ENCODE data around the gene FBXO7. TPM values are rescaled to one million over a fixed set of nuclear protein-coding genes. Genes with fewer than 3 reads are reported as not detected.

The FBXO7 gene
- polyA plus RNA-seq, 1 donor, result 99.4 TPM

DNA sequence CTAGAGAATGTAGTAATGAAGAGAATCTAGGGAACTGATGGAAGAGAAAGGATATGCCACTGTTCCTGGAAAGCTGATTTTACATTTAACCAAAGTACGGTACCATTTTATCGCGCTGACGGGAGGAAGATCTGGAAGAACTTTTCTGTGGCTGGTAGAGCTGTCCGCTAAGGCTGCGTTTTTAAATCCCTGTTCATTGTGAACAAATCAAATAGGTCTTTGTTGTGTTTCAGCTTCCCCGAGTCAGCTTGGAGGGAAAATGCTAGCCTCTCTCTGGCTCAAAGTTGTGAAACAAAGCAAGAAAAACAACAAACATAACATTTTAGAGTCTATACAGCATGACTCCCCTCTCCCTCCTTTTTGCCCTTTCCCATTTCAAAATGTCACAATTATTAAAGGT lies 34.4 kb downstream of the FBXO7 start:
- no peak overlapping the region for H3K4me3 ChIP-seq (ENCODE audit: low read length)
- no peaks in the 10 kb centered on the region for H3K4me1 ChIP-seq (ENCODE audit: control insufficient read depth, insufficient read depth, low read length)
- H3K27me3 ChIP-seq (ENCODE audit: control insufficient read depth, insufficient read depth, low read length), result no peaks in the 10 kb centered on the region
- H3K36me3 ChIP-seq (ENCODE audit: control insufficient read depth, insufficient read depth, low read length), result no peaks in the 10 kb centered on the region
- WGBS (ENCODE audit: insufficient coverage, low lambda C conversion rate), result no CpG with 5 or more reads among the region's 7 CpGs
- H3K27ac ChIP-seq (ENCODE audit: low read length), result no peak overlapping the region
- DNase-seq, result no peak
- H3K9me3 ChIP-seq (ENCODE audit: control insufficient read depth, low read depth, low read length), result no peaks in the 10 kb centered on the region

DNA sequence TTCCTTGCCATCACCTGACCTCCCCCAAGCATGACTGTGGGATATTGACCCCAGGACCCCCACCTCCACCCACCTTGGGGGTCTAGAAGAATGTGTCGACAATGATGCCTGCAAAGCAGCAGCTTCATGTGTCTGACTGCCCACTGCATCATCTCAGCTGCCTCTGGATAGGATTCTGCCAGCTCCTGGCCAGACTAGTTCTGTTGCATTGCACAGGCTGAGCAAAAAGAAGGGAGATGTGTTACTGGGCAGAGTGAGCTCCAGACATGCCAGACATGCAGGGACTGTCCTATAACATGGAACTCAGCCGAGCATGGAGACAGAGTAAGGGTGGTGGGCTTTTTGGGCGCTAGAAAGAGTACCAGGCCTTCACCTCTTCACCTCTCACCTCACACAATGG lies 36.7 kb downstream of the FBXO7 start:
- H3K27ac ChIP-seq (ENCODE audit: low read length), result no peak overlapping the region
- no peak for DNase-seq
- H3K27me3 ChIP-seq (ENCODE audit: control insufficient read depth, insufficient read depth, low read length), result no peaks in the 10 kb centered on the region
- H3K4me3 ChIP-seq (ENCODE audit: low read length), result no peak overlapping the region
- no peaks in the 10 kb centered on the region for H3K4me1 ChIP-seq (ENCODE audit: control insufficient read depth, insufficient read depth, low read length)
- WGBS (ENCODE audit: insufficient coverage, low lambda C conversion rate), result 60% methylated on average over 1 of the region's 3 CpGs
- H3K36me3 ChIP-seq (ENCODE audit: control insufficient read depth, insufficient read depth, low read length), result no peaks in the 10 kb centered on the region
- H3K9me3 ChIP-seq (ENCODE audit: control insufficient read depth, low read depth, low read length), result no peaks in the 10 kb centered on the region

DNA sequence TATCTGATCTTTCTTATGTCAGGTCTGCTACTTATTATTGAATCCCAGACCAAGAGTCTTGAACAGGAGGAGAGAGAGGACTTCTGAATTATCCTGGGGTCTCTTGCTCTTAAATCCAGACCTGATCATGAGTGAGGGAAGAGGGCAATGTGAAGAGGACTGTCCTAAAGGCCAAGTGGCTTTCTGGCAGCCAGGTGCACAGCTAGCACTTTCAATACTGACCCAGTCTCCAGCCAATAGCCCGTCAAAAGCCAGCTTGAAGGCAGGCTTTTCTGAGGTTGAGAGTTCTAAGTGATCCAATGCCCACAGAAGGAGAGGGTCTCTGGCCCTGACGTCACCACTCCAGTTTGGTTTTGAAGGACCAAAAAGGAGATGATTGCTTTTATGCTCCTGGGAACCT lies 37.2 kb downstream of the FBXO7 start:
- Histone ChIP-seq H3K27me3 (ENCODE audit: control insufficient read depth, insufficient read depth, low read length) (no peaks in the 10 kb centered on the region), H3K36me3 (ENCODE audit: control insufficient read depth, insufficient read depth, low read length) (no peaks in the 10 kb centered on the region), H3K4me3 (ENCODE audit: low read length) (no peak overlapping the region), H3K9me3 (ENCODE audit: control insufficient read depth, low read depth, low read length) (no peaks in the 10 kb centered on the region), H3K27ac (ENCODE audit: low read length) (no peak overlapping the region), H3K4me1 (ENCODE audit: control insufficient read depth, insufficient read depth, low read length) (no peaks in the 10 kb centered on the region)
- no peak for DNase-seq
- no CpG with 5 or more reads among the region's 2 CpGs for WGBS (ENCODE audit: insufficient coverage, low lambda C conversion rate)

DNA sequence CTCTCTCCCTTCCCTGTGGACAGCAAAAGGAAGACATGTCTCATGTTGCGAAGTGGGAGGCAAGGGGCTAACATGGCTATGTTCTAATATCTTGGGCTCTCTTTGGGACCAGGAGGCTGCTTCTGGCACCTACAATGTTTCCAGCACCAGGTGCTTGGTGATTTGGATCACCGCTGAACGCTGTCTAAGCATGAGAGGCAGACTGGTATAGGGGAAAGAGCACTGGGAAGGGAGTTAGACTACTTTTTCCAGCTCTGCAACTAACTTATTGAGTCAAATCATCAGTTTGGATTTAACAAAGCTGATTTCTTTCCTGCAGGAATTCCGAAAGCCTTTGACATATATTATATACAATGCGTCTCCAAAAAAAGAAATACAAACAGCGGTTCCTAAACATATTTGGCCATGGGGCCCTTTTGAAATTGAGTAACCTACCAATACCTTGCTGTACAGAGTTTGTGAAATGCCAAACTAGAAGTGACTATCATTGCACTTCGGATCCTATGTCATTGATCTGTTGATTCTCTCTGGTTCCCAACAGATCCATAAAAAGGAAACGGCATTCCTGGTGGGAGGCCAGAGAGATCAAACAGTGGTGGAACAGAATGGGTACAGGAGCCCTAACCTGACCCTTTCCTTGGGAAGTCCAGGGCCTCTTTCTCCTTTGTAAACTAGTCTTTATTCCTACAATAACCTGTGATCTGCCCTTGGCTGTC lies 37.8 kb downstream of the FBXO7 start:
- no peak for DNase-seq
- no peaks in the 10 kb centered on the region for H3K9me3 ChIP-seq (ENCODE audit: control insufficient read depth, low read depth, low read length)
- H3K27ac ChIP-seq (ENCODE audit: low read length), result no peak overlapping the region
- no peaks in the 10 kb centered on the region for H3K36me3 ChIP-seq (ENCODE audit: control insufficient read depth, insufficient read depth, low read length)
- H3K4me3 ChIP-seq (ENCODE audit: low read length), result no peak overlapping the region
- WGBS (ENCODE audit: insufficient coverage, low lambda C conversion rate), result 67% methylated on average over 2 of the region's 8 CpGs
- H3K27me3 ChIP-seq (ENCODE audit: control insufficient read depth, insufficient read depth, low read length), result no peaks in the 10 kb centered on the region
- no peaks in the 10 kb centered on the region for H3K4me1 ChIP-seq (ENCODE audit: control insufficient read depth, insufficient read depth, low read length)

DNA sequence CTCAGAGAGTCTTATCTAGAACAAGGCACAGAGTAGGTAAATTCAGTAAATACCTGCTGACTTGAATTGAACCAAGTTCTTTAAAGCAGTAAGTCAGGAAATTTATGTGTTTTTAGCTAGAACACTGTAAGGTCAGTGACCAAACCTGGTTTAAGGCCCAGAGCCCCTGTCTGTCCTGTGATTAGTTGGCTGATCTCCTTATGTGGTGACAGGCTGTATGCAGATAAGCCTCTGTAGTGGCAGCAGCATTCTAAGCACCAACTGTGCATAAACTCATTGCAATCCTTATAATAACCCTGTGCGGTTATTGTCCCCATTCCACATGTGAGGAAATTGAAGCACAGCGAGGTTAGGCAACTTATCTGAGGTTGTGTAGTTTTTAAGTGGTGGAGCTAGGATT lies 40.5 kb downstream of the FBXO7 start:
- Histone ChIP-seq H3K9me3 (ENCODE audit: control insufficient read depth, low read depth, low read length) (peaks cover 4% of the 10 kb centered on the region), H3K27ac (ENCODE audit: low read length) (no peak overlapping the region), H3K4me1 (ENCODE audit: control insufficient read depth, insufficient read depth, low read length) (no peaks in the 10 kb centered on the region), H3K27me3 (ENCODE audit: control insufficient read depth, insufficient read depth, low read length) (no peaks in the 10 kb centered on the region), H3K36me3 (ENCODE audit: control insufficient read depth, insufficient read depth, low read length) (no peaks in the 10 kb centered on the region), H3K4me3 (ENCODE audit: low read length) (no peak overlapping the region)
- WGBS (ENCODE audit: insufficient coverage, low lambda C conversion rate), result no CpG with 5 or more reads among the region's 2 CpGs
- DNase-seq, result no peak

DNA sequence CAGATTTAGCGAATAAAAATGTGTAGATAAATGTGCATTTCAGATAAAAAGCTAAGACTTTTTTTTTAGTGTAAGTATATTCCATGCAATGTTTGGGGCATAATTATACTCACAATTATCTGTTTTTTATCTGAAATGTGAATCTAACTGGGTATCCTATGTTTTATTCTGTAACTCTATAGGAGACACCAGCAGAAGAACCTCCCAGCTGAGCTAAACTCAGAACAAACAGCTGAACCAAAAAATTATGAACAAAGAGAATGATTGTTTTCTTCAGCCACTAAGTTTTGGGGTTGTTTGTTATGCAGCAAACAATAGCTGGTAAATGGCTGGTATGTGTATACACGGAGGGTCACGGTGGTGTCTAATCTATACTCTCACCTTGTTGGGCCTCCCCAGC lies 42.9 kb downstream of the FBXO7 start:
- peaks cover 4% of the 10 kb centered on the region for H3K9me3 ChIP-seq (ENCODE audit: control insufficient read depth, low read depth, low read length)

DNA sequence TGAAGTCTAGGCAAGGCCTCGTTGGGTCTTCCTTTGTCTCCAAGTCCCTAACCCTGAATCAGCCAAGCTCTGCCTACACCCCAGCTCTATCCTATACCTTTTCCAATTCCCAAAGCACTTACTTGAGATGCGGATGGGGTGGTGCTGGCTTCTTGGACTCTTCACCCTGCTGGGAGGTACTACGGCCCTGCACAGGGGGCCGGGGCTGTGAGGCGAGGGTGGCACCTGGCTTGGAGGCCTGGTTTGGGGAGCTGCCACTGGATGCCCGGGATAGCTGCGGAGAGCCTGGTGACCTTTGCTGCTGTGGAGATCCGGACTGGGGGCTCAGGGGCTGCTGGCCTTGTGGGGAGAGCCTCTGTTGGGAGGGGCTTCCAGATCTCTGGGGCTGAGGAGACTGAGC lies 43.3 kb downstream of the FBXO7 start:
- Histone ChIP-seq H3K4me1 (ENCODE audit: control insufficient read depth, insufficient read depth, low read length) (no peaks in the 10 kb centered on the region), H3K9me3 (ENCODE audit: control insufficient read depth, low read depth, low read length) (peaks cover 4% of the 10 kb centered on the region), H3K4me3 (ENCODE audit: low read length) (no peak overlapping the region), H3K27ac (ENCODE audit: low read length) (no peak overlapping the region), H3K27me3 (ENCODE audit: control insufficient read depth, insufficient read depth, low read length) (no peaks in the 10 kb centered on the region), H3K36me3 (ENCODE audit: control insufficient read depth, insufficient read depth, low read length) (no peaks in the 10 kb centered on the region)
- no peak for DNase-seq
- WGBS (ENCODE audit: insufficient coverage, low lambda C conversion rate), result no CpG with 5 or more reads among the region's 8 CpGs

More for the DNA sequence above, 42.9 kb downstream of the FBXO7 start:
- H3K27me3 ChIP-seq (ENCODE audit: control insufficient read depth, insufficient read depth, low read length), result no peaks in the 10 kb centered on the region
- 94% methylated on average over 3 of the region's 3 CpGs for WGBS (ENCODE audit: insufficient coverage, low lambda C conversion rate)
- H3K4me3 ChIP-seq (ENCODE audit: low read length), result no peak overlapping the region
- DNase-seq, result no peak
- no peak overlapping the region for H3K27ac ChIP-seq (ENCODE audit: low read length)
- no peaks in the 10 kb centered on the region for H3K4me1 ChIP-seq (ENCODE audit: control insufficient read depth, insufficient read depth, low read length)
- H3K36me3 ChIP-seq (ENCODE audit: control insufficient read depth, insufficient read depth, low read length), result no peaks in the 10 kb centered on the region

DNA sequence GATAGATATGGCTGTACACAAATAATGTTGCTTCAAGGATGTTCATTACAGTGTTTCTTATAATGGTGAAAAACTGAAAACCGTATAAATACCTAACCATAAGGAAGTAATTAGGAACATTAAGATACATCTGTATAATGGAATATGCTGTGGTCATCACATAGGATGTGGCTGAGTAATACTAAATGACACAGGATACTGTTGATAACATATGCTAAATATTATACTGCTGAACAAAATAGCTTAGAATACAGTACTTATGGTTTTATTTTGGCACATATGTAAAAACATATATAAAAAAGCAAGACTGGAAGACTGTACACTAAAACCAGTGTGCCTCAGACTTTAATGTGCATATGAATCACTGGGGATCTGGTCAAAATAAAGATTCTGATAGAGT lies 43.8 kb downstream of the FBXO7 start:
- Histone ChIP-seq H3K27me3 (ENCODE audit: control insufficient read depth, insufficient read depth, low read length) (no peaks in the 10 kb centered on the region), H3K36me3 (ENCODE audit: control insufficient read depth, insufficient read depth, low read length) (no peaks in the 10 kb centered on the region), H3K9me3 (ENCODE audit: control insufficient read depth, low read depth, low read length) (peaks cover 4% of the 10 kb centered on the region), H3K4me1 (ENCODE audit: control insufficient read depth, insufficient read depth, low read length) (no peaks in the 10 kb centered on the region), H3K27ac (ENCODE audit: low read length) (no peak overlapping the region), H3K4me3 (ENCODE audit: low read length) (no peak overlapping the region)
- no peak for DNase-seq
- WGBS (ENCODE audit: insufficient coverage, low lambda C conversion rate), result 83% methylated on average over 1 of the region's 1 CpG

DNA sequence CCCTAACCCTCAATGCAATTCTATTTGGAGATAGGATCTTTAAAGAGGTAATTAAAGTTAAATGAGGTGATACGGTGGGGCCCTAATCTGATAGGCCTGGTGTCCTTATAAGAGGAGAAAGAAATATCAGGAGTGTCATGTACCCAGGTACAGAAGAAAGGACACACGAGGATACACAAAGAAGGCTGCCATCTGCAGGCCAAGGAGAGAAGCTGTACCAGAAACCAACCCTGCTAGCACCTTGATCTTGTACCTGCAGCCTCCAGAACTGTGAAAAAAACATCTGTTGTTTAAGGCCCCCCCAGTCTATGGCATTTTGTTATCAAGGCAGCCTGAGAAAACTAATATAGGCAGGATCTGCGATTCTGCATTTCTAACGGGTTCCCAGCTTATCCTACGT lies 44.2 kb downstream of the FBXO7 start:
- Histone ChIP-seq H3K27ac (ENCODE audit: low read length) (no peak overlapping the region), H3K36me3 (ENCODE audit: control insufficient read depth, insufficient read depth, low read length) (no peaks in the 10 kb centered on the region), H3K9me3 (ENCODE audit: control insufficient read depth, low read depth, low read length) (peaks cover 4% of the 10 kb centered on the region), H3K4me3 (ENCODE audit: low read length) (no peak overlapping the region), H3K4me1 (ENCODE audit: control insufficient read depth, insufficient read depth, low read length) (no peaks in the 10 kb centered on the region), H3K27me3 (ENCODE audit: control insufficient read depth, insufficient read depth, low read length) (no peaks in the 10 kb centered on the region)
- WGBS (ENCODE audit: insufficient coverage, low lambda C conversion rate), result 100% methylated on average over 1 of the region's 5 CpGs
- no peak for DNase-seq

DNA sequence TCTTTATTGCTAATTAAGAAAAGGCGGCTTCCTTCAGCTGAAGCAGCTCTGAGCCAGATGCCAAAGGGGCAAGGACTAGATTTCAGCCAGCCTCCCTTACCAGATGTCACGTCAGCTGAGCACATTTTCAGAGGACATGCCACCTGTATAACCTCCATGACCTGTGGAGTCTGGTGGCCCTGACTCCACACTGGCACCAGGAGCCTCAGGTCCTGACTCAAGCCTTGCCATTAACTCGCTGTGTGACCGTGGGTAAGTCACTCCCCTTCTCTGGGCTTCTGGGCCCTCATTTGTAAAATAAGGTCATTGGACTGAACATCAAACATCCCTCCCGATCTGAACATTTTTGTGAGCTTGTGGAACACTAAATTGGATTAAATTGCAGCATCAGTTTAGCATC lies 46.0 kb downstream of the FBXO7 start:
- H3K4me1 ChIP-seq (ENCODE audit: control insufficient read depth, insufficient read depth, low read length), result no peaks in the 10 kb centered on the region
- no CpG with 5 or more reads among the region's 5 CpGs for WGBS (ENCODE audit: insufficient coverage, low lambda C conversion rate)
- H3K36me3 ChIP-seq (ENCODE audit: control insufficient read depth, insufficient read depth, low read length), result no peaks in the 10 kb centered on the region
- no peak for DNase-seq
- H3K9me3 ChIP-seq (ENCODE audit: control insufficient read depth, low read depth, low read length), result peaks cover 4% of the 10 kb centered on the region
- H3K27ac ChIP-seq (ENCODE audit: low read length), result no peak overlapping the region
- H3K27me3 ChIP-seq (ENCODE audit: control insufficient read depth, insufficient read depth, low read length), result no peaks in the 10 kb centered on the region
- H3K4me3 ChIP-seq (ENCODE audit: low read length), result no peak overlapping the region

DNA sequence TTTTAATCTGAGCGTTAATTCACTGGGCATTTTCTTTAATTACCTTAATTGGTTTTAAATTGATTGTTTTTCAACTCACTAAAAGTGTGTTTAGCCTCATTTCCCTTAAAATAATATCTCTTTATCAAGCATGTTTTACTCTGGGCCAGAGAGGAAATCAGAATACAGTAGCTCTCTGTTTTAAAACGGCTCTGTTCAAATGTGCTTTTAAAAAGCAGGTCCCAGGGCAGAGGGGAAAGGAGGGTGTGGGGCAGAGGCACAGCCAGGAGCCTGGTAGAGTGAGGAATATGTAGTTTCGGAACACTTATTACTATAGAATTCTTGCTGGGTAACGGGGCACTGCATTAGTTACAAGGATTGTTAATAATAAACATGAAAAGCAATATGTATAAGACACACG lies 47.6 kb downstream of the FBXO7 start:
- H3K4me1 ChIP-seq (ENCODE audit: control insufficient read depth, insufficient read depth, low read length), result no peaks in the 10 kb centered on the region
- 78% methylated on average over 3 of the region's 5 CpGs for WGBS (ENCODE audit: insufficient coverage, low lambda C conversion rate)
- H3K27me3 ChIP-seq (ENCODE audit: control insufficient read depth, insufficient read depth, low read length), result no peaks in the 10 kb centered on the region
- H3K9me3 ChIP-seq (ENCODE audit: control insufficient read depth, low read depth, low read length), result peaks cover 4% of the 10 kb centered on the region
- no peak for DNase-seq
- no peak overlapping the region for H3K27ac ChIP-seq (ENCODE audit: low read length)
- H3K36me3 ChIP-seq (ENCODE audit: control insufficient read depth, insufficient read depth, low read length), result no peaks in the 10 kb centered on the region
- H3K4me3 ChIP-seq (ENCODE audit: low read length), result no peak overlapping the region
